WI38 (cell line): ENCODE measurements around the gene SUZ12.

Experiments used
- H3K4me3 ChIP-seq: 2 replicates; pipeline ENCODE4 v1.5.1; 2011; ENCODE audit warnings: low read depth, mild to moderate bottlenecking, control low read depth, low read length
- TF ChIP-seq, protein P1 (sequence below): IDR thresholded peaks from 2 replicates; pipeline ENCODE4 v1.5.1; 2012; ENCODE audit warnings: low read depth, mild to moderate bottlenecking, control low read depth, low read length

SUZ12 gene

DNA sequence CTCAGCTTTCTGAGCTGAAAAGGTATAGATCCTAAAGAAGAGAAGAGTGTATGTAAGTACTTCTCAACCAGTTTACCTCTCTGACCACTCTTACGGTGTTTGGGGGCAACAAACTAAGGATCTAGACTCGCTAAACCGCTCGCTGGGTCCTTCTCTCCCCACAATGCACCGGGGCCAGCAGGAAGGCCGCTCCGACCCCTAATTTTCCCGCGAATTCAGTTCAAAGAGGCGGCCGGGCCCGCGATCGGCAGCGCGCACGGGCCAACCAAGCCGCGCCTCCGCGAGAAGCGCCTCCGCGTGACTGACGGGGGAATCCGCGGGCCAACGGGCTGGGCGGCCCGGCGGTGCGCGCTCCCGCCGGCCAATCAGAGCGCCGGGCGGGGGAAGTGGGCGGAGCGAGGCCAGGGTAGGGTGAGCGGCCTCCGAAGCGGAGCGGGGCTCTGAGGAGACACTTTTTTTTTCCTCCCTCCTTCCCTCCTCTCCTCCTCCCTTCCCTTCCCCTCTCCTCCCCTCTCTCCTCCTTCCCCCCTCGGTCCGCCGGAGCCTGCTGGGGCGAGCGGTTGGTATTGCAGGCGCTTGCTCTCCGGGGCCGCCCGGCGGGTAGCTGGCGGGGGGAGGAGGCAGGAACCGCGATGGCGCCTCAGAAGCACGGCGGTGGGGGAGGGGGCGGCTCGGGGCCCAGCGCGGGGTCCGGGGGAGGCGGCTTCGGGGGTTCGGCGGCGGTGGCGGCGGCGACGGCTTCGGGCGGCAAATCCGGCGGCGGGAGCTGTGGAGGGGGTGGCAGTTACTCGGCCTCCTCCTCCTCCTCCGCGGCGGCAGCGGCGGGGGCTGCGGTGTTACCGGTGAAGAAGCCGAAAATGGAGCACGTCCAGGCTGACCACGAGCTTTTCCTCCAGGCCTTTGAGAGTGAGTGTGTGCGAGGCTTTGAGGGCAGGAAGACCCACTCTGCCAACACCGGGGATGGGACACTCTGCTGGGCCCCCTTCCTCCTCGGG, at the start of gene SUZ12:
Gene SUZ12 (plus strand): TSS at position 393 of the 995 bp plus-strand sequence. CDS start 240 bp downstream, at position 633.
- H3K4me3 ChIP-seq: peak within 1 kb of the TSS; percentile 70

DNA sequence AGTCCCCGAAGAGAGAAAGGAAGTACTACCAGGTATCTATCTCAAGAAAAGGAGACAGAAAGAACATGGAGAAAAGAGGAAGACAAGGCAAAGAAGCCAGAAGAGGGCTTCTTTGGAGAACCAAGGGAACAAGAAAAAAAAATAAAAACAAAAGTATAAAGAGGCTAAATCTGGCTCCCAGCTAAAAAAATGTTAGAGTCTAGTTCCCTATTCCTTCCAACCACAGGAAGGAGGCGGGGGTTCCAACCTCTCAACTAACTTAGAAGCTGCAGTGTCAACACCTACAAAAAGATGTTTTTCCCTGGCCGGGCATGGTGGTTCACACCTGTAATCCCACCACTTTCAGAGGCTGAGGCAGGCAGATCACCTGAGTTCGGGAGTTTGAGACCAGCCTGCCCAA, 48.7 kb upstream of the SUZ12 start:
- TF ChIP-seq, protein P1, sequence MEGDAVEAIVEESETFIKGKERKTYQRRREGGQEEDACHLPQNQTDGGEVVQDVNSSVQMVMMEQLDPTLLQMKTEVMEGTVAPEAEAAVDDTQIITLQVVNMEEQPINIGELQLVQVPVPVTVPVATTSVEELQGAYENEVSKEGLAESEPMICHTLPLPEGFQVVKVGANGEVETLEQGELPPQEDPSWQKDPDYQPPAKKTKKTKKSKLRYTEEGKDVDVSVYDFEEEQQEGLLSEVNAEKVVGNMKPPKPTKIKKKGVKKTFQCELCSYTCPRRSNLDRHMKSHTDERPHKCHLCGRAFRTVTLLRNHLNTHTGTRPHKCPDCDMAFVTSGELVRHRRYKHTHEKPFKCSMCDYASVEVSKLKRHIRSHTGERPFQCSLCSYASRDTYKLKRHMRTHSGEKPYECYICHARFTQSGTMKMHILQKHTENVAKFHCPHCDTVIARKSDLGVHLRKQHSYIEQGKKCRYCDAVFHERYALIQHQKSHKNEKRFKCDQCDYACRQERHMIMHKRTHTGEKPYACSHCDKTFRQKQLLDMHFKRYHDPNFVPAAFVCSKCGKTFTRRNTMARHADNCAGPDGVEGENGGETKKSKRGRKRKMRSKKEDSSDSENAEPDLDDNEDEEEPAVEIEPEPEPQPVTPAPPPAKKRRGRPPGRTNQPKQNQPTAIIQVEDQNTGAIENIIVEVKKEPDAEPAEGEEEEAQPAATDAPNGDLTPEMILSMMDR: no peak

DNA sequence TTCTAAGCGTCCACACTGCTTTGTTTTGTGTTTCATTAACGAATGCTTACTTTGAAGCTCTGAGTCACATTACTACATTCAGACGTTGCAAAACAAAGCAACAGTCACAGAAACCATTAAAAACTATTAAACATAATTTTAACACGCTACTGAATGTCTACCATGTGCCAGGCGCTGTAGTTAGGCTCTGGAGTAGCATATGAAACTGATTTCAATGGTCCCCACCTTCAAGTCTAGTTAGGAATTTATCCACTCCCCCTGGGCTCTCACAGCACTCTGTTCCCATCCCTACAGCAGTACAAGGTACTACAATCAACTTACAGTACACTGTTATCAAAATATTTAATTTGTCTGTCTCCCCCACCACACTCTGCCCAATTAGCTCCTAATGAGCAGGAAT, 35.9 kb upstream of the SUZ12 start:
- peak overlapping the region; percentile 95 for H3K4me3 ChIP-seq
- TF ChIP-seq, protein P1: no peak

More for the DNA sequence above, 48.7 kb upstream of the SUZ12 start:
- H3K4me3 ChIP-seq: no peak overlapping the region

DNA sequence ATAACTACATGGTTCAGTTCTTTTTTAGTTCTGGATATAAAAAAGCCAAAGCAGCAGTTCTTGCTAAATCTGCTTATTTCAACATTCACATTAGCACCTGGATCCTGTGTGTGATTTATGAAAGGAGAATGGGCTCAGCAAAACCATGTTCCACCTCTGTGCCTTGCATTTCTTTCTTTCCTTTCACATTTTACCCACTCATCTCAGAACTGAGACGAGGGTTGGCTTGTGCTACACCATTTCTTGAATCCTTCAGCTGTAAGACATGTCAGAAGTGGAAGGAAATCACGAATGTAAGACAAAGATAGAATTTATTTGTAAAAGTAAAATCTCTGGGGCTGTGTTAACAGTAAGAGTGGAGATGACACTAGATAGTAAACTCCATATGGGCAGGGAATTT, 34.1 kb upstream of the SUZ12 start:
- TF ChIP-seq, protein P1: no peak
- no peak overlapping the region for H3K4me3 ChIP-seq

DNA sequence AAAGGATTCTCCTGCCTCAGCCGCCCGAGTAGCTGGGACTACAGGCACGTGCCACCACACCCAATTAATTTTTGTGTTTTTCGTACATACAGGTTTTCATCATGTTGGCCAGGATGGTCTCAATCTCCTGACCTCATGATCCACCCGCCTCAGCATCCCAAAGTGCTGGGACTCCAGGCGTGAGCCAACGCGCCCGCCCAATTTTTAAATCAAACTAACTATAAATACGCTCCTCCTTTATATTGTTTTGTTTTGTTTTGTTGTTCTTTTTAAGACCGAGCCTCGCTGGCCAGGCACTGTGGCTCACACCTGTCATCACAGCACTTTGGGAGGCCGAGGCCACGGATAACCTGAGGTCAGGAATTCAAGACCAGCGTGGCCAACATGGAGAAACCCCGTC, 33.4 kb upstream of the SUZ12 start:
- TF ChIP-seq, protein P1: no peak
- no peak overlapping the region for H3K4me3 ChIP-seq

DNA sequence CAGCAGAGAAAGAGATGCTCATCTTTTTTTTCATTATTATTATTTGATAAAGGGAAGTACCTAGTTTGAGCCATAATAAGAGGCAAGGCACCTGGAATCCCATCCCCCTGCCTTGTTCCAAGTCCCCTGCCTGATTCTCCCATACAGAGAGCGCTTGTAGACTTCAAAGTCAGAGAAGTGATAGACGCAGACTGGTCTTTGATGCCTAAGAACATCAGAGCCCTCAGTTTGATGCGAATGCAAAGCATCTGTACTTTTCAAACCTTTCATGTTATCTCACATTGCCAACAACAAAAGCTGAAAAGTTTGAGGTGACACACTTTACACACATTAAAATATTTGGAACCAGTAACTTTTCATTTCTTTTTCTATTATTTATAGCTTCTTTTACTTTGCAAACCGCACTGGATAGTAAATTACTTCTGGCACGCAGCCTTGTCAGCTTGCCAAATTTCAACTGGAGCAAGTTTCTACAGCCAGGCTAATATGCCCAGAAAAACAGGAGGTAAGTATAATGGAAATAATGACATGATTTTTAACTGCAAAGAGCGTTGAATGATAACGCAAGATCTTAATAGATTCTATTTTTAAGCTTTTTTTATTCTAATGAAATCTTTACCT, 29.4 kb upstream of the SUZ12 start:
- no peak overlapping the region for H3K4me3 ChIP-seq
- TF ChIP-seq, protein P1: no peak

DNA sequence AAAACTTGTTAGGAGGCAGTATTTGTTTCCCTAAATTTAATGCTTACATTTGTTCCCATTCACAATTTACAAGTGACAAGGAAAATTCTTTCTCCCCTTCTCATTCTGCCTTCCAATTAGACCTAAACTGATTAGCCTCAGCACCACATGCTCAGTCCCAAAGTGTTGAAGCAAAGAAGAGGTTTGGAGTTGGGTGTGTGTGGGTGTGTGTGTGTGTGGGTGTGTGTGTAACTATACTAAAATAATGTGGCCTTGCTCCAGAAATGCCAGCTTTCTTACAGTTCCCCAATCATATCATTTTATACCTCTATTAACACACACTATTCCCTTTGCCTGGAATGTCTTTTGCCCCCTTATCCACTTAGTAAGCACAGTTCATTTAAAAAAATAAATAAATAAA, 28.4 kb upstream of the SUZ12 start:
- TF ChIP-seq, protein P1: no peak
- H3K4me3 ChIP-seq: no peak overlapping the region
